Measurements from ENCODE around the gene KRT17.
"Not testable (repeated sequence)": the region's sequence is repeated elsewhere in the genome, so short reads cannot be mapped to it uniquely, and the experiment has no call there.

The KRT17 gene

DNA sequence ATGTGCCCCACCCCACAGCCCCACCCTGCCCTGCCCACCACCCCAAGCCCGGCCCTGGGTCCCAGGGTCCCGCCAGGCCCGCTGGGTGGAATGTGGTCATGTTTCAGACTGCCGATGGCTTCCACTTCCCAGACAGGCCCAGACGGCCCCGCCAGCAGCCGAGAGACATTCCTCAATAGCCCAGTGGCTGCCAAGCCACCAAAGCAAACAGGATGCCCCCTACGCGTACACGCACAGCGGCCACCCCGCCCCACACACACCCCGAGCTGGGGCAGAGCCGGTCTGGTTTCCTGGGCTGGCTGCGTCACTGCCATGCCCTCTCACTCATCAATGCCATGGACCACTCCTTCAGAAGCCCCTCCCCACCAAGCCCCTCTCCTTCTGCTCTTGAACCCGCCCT lies 1.2 kb upstream of the KRT17 start:
- intact Hi-C loops (cut with micrococcal nuclease) = no loop called here
- peaks cover 37% of the 10 kb centered on the region for H3K27me3 Mint-ChIP-seq
- peak overlapping the region; percentile 71 for H3K27ac Mint-ChIP-seq
- H3K36me3 Mint-ChIP-seq (ENCODE audit: low read depth) = no peaks in the 10 kb centered on the region
- no peaks in the 10 kb centered on the region for H3K9me3 Mint-ChIP-seq
- H3K4me3 Mint-ChIP-seq = no peak overlapping the region
- H3K4me1 Mint-ChIP-seq (ENCODE audit: low read depth) = peaks cover 59% of the 10 kb centered on the region

DNA sequence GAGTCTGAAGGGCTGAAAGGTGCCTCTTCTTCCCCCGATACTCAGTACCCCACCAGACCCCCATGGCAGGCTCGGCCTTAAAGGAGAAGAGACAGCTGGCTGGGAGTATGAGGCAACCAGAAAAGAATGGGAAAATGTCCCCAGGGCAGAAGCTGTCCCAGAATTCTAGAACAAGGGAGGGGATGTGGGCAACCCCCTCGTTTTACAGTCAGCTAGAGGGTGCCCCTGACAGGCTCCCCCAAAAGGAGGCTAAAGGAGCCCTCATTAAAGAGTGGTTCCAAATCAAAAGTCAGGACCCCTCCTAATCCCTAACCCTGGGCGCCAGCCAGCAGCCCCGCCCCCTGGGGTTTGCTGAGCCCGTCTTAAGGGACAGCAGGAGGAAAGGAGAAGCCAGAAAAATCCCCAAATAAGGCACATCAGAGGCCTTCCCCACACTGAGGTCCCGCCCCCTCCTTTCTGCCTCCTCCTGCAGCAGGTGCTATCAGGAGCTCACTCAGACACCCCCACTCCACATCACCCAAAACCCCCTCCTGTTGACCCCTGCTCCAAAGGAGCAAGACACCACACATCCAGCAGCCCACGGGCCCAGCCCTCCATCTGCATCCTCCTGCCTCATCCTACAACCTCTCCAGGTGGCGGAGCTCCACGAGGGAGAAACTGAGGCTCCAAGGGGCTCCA lies 1.1 kb downstream of the KRT17 start:
- H3K4me3 Mint-ChIP-seq; intact Hi-C loops (cut with micrococcal nuclease); H3K9me3 Mint-ChIP-seq; H3K36me3 Mint-ChIP-seq (ENCODE audit: low read depth): not testable (repeated sequence)
- Mint-ChIP-seq H3K27ac (peak overlapping the region; percentile 28), H3K27me3 (peaks cover 53% of the 10 kb centered on the region), H3K4me1 (ENCODE audit: low read depth) (peaks cover 52% of the 10 kb centered on the region)

DNA sequence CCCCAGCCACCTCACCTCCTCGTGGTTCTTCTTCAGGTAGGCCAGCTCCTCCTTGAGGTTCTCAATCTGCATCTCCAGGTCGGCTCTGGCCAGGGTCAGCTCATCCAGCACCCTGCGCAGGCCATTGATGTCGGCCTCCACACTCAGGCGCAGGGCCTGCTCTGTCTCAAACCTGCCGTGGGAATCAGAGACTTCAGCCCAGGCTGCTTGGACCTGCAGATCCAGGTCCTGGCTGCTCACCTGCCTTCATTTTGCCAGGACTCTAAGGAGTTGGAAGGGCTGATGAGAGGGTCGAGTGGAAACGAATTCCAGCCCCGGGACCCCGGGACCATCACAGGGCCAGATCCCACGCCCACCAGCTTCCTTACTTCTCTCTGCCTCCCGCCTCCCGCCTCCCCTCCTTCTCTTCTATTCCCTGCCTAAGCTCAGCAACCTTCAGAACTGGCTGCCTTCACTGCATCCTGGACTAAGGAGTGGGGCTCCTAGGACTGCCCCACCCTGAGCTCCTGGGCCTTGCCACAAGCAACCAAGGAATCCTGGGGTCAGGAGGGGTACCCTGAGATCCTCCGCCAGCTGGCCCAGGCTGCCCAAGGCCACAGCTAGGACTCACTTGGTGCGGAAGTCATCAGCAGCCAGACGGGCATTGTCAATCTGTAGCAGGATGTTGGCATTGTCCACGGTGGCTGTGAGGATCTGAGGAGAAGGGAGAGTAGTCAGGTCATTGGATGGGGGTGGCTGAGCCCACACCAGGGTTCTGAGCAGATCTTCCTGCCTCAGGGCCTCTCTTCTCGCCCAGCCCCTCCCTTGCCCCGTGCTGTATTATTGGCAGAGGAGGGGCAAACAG lies 1.8 kb downstream of the KRT17 start:
- H3K27ac Mint-ChIP-seq = peak overlapping the region; percentile 38
- H3K36me3 Mint-ChIP-seq (ENCODE audit: low read depth); intact Hi-C loops (cut with micrococcal nuclease); H3K4me3 Mint-ChIP-seq; H3K9me3 Mint-ChIP-seq: not testable (repeated sequence)
- H3K4me1 Mint-ChIP-seq (ENCODE audit: low read depth) = peaks cover 51% of the 10 kb centered on the region
- H3K27me3 Mint-ChIP-seq = peaks cover 54% of the 10 kb centered on the region

DNA sequence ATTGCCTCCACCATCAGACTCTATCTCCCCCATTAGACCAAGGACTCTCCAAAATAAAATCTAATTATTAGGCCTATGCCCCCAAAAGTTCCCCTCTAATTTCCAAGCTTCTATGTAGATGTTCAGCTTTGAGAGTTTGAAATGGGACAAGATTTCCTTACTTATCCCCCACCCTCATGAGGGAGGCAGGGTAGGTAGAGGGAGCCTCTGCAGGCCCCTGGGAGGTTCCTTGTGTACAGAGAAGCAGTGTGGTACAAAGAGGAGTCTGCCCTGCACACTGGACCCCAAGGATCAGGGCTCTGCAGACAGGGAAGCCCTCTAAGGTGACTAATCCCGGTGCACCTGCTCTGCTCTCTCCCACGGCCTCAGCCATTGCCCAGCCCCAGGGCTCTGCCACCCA lies 2.5 kb downstream of the KRT17 start:
- intact Hi-C loops (cut with micrococcal nuclease) = no loop called here
- Mint-ChIP-seq H3K4me3 (no peak overlapping the region), H3K9me3 (no peaks in the 10 kb centered on the region), H3K27ac (peak overlapping the region; percentile 38), H3K27me3 (peaks cover 52% of the 10 kb centered on the region), H3K36me3 (ENCODE audit: low read depth) (no peaks in the 10 kb centered on the region), H3K4me1 (ENCODE audit: low read depth) (peaks cover 44% of the 10 kb centered on the region)

DNA sequence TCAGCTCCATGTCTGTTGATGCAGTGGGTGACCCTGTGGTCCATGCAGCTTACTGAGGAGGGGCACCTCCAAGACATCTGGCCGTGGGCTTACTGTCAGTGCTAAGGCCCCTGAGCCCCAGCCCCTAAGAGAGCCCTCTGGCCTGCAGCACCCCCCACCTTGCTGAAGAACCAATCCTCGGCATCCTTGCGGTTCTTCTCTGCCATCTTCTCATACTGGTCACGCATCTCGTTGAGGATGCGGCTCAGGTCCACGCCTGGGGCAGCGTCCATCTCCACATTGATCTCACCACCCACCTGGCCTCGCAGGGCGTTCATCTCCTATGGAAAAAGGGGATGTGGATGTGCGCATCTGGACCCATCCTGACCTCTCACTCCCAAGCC lies 2.9 kb downstream of the KRT17 start:
- intact Hi-C loops (cut with micrococcal nuclease); H3K9me3 Mint-ChIP-seq; H3K27ac Mint-ChIP-seq; H3K4me3 Mint-ChIP-seq; H3K36me3 Mint-ChIP-seq (ENCODE audit: low read depth): not testable (repeated sequence)
- Mint-ChIP-seq H3K27me3 (peaks cover 53% of the 10 kb centered on the region), H3K4me1 (ENCODE audit: low read depth) (peaks cover 41% of the 10 kb centered on the region)

DNA sequence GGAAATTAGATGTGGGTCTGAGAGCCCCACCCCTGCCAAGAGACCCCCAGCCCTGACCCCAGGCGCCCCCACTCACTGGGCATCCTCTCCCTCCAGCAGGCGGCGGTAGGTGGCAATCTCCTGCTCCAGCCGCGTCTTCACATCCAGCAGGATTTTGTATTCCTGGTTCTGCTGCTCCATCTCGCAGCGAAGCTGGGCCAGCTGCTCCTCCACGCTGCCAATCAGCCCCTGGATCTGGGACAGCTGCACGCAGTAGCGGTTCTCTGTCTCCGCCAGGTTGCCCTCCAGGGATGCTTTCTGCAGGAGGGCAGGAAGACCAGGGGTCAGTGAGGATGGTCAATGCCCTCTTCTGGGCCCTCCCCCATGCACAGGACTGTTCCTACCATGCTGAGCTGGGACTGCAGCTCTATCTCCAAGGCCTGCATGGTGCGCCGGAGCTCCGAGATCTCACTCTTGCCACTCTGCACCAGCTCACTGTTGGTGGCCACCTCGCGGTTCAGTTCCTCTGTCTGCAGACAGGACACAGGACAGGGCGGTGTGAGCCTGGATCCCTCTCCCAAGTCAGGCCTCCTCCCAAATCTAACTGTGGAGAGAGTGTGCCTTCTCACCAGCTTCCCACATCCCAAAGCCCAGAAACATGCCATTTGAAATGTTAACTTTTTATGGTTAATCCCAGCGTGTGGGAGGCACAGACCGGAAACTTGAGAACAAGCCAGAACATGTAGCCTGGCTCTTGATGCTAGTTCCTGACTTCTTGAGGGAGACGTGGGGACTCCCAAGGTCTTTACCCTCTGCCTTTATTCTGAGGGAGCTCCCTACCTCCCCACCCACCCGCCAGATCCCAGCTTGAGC lies 3.6 kb downstream of the KRT17 start:
- peaks cover 37% of the 10 kb centered on the region for H3K4me1 Mint-ChIP-seq (ENCODE audit: low read depth)
- H3K27me3 Mint-ChIP-seq = peaks cover 52% of the 10 kb centered on the region
- intact Hi-C loops (cut with micrococcal nuclease) = no loop called here
- no peak overlapping the region for H3K27ac Mint-ChIP-seq
- no peaks in the 10 kb centered on the region for H3K9me3 Mint-ChIP-seq
- no peaks in the 10 kb centered on the region for H3K36me3 Mint-ChIP-seq (ENCODE audit: low read depth)
- no peak overlapping the region for H3K4me3 Mint-ChIP-seq

DNA sequence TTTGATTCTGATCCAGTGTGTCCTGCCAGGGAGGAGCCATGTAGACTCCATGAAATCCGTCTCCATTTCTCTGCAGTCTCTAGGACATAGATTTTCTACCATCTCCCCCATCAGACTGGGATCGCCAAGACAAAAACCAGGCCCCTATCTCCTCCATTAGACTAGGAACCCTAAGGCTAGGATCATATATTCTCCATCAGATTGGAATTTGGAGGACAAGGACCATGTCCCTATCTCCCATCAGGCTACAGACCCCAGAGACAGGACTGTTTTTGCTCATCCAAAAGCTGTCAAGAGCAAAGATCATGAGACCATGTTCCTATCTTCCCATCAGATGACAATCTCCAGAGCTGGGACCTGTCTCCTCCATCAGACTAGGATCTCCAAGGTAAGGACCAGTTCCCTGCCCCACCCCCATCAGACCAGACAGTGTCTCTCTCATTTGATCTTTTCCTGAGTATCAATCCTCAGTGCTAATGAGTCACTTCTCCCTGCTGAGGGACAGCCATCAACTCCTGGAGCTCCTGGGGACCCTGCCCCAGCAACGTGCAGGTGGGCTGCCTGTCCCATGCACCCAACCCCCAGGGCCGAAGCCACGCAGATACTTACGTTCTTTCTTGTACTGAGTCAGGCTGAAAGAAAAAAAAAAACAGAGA lies 4.3 kb downstream of the KRT17 start:
- H3K27me3 Mint-ChIP-seq = peaks cover 54% of the 10 kb centered on the region
- H3K36me3 Mint-ChIP-seq (ENCODE audit: low read depth); H3K4me3 Mint-ChIP-seq; H3K27ac Mint-ChIP-seq; intact Hi-C loops (cut with micrococcal nuclease); H3K9me3 Mint-ChIP-seq: not testable (repeated sequence)
- H3K4me1 Mint-ChIP-seq (ENCODE audit: low read depth) = peaks cover 40% of the 10 kb centered on the region

DNA sequence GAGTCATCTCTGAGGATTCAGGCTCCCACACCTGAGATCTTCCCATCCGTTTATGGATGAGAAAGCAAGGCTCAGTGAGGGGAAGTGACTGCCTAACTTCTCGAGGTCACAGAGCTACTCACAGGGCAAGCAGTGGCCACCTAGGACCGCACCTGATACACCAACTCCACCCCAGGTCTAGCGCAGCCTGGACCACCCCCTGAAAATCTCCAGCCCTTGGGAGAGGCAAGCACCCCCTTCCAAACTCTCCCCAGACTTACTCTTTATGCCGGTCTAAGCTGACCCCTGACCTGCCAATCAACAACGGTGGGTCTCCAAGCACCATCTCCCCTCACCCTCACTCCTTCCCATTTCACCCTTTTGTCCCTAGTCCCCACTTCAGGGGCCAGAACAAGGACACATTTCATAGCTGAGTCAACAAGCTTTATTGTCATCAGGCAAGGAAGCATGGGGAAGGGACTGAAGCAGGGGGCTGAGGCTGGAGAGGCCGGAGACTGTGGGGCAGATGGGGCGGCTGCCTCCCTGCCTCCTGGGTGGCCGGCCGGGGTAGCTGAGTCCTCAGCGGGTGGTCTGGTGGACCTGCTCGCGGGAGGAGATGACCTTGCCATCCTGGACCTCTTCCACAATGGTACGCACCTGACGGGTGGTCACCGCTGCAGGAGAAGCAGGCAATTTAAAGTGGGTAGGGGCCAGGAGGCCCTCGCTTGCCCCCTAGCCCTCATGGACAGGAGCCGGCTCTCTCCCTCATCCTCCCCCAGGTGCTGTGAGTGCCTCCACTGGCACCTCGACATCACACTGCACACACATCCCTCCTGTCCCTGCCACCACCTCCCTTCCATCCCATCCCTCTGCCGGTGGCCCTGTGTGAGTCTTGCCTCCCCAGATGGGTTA lies 5.1 kb downstream of the KRT17 start:
- H3K36me3 Mint-ChIP-seq (ENCODE audit: low read depth) = no peaks in the 10 kb centered on the region
- peaks cover 38% of the 10 kb centered on the region for H3K4me1 Mint-ChIP-seq (ENCODE audit: low read depth)
- H3K27ac Mint-ChIP-seq = no peak overlapping the region
- no peak overlapping the region for H3K4me3 Mint-ChIP-seq
- intact Hi-C loops (cut with micrococcal nuclease) = no loop called here
- H3K27me3 Mint-ChIP-seq = peaks cover 50% of the 10 kb centered on the region
- H3K9me3 Mint-ChIP-seq = no peaks in the 10 kb centered on the region

DNA sequence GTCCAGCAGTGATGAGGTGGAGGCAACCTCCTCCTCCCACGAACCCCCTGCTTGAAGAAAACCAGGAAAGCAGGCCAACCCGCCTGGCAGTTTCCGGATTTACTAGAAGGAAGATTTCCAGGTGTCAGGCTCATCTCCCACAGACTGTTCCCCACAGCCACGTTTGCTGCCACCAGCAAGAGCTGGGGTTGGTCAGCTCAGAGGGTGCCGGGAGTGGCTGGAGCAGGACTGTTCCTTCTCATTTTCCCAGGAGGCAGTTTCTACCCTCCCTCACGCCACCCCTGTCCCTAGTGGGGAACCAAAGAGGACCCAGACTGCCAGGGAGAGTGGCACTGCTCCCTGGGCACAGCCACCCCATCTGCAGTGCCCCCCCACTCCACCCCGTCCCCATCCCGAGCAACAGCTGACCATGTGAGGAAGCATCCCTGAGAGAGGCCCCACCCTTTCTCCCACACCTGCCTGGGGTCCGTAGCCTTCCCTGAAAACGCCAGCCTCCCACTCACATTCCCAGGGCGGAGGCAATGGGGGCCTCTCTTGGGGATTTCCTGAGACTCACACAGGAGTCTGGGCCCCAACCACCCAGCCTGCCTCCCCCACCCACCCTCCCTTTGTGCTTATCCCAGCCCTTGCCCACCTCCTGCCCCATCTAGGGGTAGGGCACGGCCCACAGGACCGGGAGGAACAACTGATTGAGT lies 5.9 kb downstream of the KRT17 start:
- H3K27ac Mint-ChIP-seq = peak overlapping the region; percentile 24
- no peak overlapping the region for H3K4me3 Mint-ChIP-seq
- intact Hi-C loops (cut with micrococcal nuclease) = no loop called here
- H3K9me3 Mint-ChIP-seq = no peaks in the 10 kb centered on the region
- peaks cover 52% of the 10 kb centered on the region for H3K27me3 Mint-ChIP-seq
- H3K36me3 Mint-ChIP-seq (ENCODE audit: low read depth) = no peaks in the 10 kb centered on the region
- peaks cover 35% of the 10 kb centered on the region for H3K4me1 Mint-ChIP-seq (ENCODE audit: low read depth)

DNA sequence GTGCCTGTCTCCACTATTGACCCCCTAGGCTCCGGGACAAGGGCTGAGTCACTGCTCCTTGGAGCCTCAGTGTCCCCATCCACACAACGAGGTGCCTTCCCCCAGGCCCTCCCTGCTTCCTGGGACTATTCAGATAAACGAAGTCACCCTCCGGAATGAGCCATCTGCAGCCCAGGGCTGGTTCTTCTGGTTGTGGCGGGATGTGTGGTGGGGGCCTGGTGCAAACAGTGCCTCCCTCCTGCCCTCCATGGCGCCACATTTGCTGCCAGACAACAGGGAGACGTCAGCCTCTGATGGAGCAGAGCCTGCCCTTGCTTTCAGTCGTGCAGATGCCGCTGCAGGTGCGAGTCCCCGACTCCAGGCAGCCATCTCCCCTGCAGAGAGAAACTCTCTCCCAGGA lies 6.7 kb downstream of the KRT17 start:
- Mint-ChIP-seq H3K4me3 (no peak overlapping the region), H3K36me3 (ENCODE audit: low read depth) (no peaks in the 10 kb centered on the region), H3K27ac (peak overlapping the region; percentile 24), H3K27me3 (peaks cover 56% of the 10 kb centered on the region), H3K9me3 (no peaks in the 10 kb centered on the region), H3K4me1 (ENCODE audit: low read depth) (peaks cover 36% of the 10 kb centered on the region)
- intact Hi-C loops (cut with micrococcal nuclease) = no loop called here

DNA sequence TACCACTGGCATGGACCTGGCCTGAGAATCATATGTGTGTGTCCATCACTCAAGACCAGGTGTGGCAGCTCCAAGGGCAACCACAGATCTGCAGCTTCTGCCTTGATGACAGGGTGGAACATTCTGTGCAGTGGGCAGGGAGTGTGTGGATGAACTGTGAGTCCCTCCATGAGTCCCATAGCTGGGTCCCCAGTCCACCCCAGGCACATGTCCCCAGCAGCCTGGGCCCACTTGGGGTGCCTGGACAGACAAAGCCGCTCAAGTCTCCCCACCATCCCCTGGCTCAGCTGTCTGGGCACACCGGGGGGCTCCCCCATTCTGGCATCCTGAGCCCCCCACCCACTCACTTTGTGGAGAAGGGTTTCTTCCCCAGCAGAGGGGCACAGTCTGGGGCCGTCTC lies 7.2 kb downstream of the KRT17 start:
- Mint-ChIP-seq H3K36me3 (ENCODE audit: low read depth) (no peaks in the 10 kb centered on the region), H3K4me1 (ENCODE audit: low read depth) (peaks cover 32% of the 10 kb centered on the region), H3K27me3 (peaks cover 54% of the 10 kb centered on the region), H3K4me3 (no peak overlapping the region), H3K27ac (peak overlapping the region; percentile 24), H3K9me3 (no peaks in the 10 kb centered on the region)
- intact Hi-C loops (cut with micrococcal nuclease) = no loop called here

DNA sequence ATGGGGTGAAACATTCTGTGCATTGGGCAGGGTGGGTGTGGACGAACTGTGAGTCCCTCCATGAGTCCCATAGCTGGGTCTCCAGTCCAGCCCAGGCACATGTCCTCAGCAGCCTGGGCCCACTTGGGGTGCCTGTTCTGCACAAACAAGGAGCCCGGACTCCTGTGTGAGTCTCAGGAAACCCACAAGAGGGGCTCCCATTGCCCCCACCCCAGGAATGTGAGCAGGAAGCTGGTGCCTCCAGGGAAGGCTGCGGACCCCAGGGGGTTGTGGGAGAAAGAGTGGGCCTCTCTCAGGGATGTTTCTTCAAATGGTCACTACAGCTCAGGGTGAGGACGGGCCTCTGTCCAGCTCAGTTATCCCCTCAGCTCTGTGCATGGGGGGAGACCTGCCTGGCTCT lies 7.9 kb downstream of the KRT17 start:
- intact Hi-C loops (cut with micrococcal nuclease); H3K9me3 Mint-ChIP-seq; H3K36me3 Mint-ChIP-seq (ENCODE audit: low read depth): not testable (repeated sequence)

More for the DNA sequence above, 7.9 kb downstream of the KRT17 start:
- H3K4me3 Mint-ChIP-seq, H3K27ac Mint-ChIP-seq: not testable (repeated sequence)
- Mint-ChIP-seq H3K27me3 (peaks cover 58% of the 10 kb centered on the region), H3K4me1 (ENCODE audit: low read depth) (peaks cover 32% of the 10 kb centered on the region)

Data from dendritic cell treated with granulocyte-macrophage colony-stimulating factor and Interleukin-4, amounts not matched to agents 40 ng/mL and 50 ng/mL, for 4 days (primary cell).